OCI-LY3 (cell line): ENCODE measurements around the gene DNMT3L.
"Not testable (repeated sequence)": the region's sequence is repeated elsewhere in the genome, so short reads cannot be mapped to it uniquely, and the experiment has no call there.

ENCODE experiments used
- EZH2phosphoT487 ChIP-seq: fragments of 200-600 bp; shearing (Covaris generic); IDR thresholded peaks from 2 replicates; pipeline ENCODE4 v1.6.1; 2018; ENCODE audit warnings: antibody characterized with exemption, mixed run types, low read depth
- TF ChIP-seq, protein P1 (sequence below): fragments of 200-600, 300-600 bp; sonication (generic); IDR thresholded peaks from 2 replicates; pipeline ENCODE4 v1.5.1; 2014; ENCODE audit warnings: antibody characterized with exemption, low read length, low read depth

DNA sequence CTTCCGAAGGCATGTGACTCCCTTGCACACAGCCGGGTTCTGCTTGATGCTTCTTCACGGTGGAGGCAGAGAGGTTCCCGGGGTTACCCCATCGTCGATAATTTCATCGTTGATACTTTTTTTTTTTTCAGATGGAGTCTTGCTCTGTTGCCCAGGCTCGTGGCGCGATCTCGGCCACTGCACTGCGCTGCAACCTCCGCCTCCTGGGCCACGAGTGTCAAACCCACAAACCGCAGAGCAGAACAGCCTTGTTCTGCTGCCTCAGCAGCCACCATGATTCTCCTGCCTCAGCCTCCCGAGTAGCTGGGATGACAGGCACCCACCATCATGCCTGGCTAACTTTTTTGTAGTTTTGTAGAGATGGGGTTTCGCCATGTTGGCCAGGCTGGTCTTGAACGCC is 41.0 kb downstream of the DNMT3L start:
- TF ChIP-seq, protein P1, sequence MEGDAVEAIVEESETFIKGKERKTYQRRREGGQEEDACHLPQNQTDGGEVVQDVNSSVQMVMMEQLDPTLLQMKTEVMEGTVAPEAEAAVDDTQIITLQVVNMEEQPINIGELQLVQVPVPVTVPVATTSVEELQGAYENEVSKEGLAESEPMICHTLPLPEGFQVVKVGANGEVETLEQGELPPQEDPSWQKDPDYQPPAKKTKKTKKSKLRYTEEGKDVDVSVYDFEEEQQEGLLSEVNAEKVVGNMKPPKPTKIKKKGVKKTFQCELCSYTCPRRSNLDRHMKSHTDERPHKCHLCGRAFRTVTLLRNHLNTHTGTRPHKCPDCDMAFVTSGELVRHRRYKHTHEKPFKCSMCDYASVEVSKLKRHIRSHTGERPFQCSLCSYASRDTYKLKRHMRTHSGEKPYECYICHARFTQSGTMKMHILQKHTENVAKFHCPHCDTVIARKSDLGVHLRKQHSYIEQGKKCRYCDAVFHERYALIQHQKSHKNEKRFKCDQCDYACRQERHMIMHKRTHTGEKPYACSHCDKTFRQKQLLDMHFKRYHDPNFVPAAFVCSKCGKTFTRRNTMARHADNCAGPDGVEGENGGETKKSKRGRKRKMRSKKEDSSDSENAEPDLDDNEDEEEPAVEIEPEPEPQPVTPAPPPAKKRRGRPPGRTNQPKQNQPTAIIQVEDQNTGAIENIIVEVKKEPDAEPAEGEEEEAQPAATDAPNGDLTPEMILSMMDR, result not testable (repeated sequence)
- not testable (repeated sequence) for TF ChIP-seq EZH2phosphoT487
